Measurements from ENCODE around the gene DCX.
A peak's percentile ranks its signal among the peaks of the same experiment; 100 is the strongest.

The DCX gene

GRCh38 chrX:111302284-111302683 lies 109.7 kb downstream of the DCX start:
- no peak for DNase-seq

DNA sequence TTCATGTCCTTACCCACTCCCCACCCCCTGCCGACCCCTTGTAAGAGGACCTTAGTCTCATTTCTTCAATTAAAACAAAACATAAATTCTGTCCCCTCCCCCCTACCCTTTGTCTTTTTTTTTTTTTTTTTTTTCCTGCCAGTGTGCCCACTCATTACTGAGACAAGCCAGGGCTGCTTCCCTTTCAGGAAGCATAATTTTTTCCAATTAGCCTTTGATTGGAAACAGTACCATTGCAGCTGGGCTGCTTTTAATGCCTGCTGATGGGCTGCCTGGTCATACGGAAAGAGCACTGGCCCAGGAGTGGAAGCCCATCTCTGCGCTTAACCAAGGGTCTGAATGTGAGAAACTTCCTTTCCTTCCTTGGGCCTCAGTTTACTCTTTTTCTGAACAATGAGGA lies 123.2 kb downstream of the DCX start:
- no peak for DNase-seq

- no peak for DNase-seq
These were observed 127.2 kb downstream of the DCX start for GRCh38 chrX:111284631-111285293.

DNA sequence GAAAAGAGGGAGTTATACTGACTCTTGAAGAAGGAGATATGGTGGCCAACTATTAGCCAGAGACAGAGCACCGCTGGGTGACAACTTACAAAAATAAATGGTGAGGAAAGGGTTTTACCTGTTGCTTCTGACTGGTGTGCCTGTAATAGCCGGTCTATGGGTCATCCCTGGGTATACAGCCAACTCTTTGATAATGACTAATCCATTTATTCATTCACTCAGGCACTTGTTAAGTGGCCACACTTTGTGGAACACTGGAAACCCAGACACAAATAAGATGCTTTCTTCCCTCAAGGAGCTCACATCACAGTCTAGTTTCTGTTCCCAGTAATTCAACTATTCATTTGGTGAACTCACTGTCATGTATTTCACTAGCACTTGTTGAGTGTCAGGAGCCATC lies 128.5 kb downstream of the DCX start:
- no peak for DNase-seq

GRCh38 chrX:111282991-111283390 lies 129.0 kb downstream of the DCX start:
- DNase-seq, result no peak

- no peak for DNase-seq
These were observed 129.9 kb downstream of the DCX start for GRCh38 chrX:111282139-111282538.

- DNase-seq, result no peak
These were observed 141.7 kb downstream of the DCX start, which contains the start of gene CAPN6 for GRCh38 chrX:111270339-111270738. Gene CAPN6 (minus strand): TSS chrX:111270483. CDS start chrX:111263936, 6,547 bp downstream.

DNA sequence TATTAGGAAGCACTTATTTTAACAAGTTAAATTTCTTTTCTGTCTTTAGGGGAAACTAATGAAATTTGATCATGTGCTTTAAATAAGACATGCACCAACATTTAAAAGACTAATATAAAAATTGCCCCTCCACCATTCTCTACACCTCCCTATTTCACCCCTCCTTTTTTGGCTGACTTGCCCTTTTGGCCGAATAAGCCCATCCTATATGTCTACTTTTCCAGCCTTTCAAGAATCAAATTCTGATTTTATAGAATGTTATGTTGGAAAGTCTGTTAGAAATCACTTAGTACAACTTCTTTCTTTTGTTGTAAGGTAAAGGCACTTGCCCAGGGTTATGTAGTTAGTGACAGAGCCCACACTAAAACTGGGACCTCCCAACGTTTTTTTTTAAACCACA lies 143.5 kb downstream of the DCX start:
- no peak for DNase-seq

- DNase-seq, result no peak
These were observed 146.5 kb downstream of the DCX start for GRCh38 chrX:111265486-111265885.

- DNase-seq, result no peak
These were observed 147.6 kb downstream of the DCX start for GRCh38 chrX:111264385-111264784.

DNA sequence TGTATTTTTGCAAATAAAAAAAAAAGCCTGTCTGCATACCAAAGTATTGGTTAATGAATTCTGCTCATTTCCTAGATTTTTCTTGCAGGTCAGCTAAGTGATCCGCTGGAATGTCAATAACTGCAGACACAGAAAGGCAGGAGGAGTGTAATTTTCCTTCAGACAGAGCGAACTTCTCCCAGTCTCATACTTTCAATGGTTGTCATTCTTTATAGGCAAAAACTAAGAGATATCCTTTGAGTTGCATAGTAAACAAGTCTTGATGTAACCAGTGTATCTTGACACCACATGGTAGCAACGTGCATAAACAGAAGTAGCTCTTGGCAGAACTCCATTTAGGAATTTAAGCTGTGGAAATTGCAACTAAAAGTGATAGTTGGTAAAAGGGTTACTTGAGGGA lies 149.9 kb downstream of the DCX start:
- no peak for DNase-seq

DNA sequence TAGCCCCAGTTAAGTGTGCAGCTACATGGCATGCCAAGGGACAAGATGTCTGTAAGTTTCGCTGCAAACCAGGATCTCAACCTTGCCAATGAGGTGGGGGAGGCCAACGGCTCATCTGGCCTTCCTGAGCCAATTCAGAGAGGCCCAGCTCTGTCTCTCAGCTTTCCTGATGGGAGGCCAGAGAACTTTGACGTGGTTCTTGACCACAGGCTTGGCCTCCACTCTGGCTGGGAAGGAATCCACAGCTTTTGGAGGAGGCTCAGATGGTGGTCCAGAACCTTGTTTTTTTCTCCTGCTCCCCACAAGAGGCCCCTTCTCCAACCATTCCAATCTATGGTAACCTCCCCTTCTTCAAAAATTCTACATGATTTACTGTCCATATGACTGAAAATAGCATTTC lies 151.5 kb downstream of the DCX start:
- DNase-seq, result no peak

DNA sequence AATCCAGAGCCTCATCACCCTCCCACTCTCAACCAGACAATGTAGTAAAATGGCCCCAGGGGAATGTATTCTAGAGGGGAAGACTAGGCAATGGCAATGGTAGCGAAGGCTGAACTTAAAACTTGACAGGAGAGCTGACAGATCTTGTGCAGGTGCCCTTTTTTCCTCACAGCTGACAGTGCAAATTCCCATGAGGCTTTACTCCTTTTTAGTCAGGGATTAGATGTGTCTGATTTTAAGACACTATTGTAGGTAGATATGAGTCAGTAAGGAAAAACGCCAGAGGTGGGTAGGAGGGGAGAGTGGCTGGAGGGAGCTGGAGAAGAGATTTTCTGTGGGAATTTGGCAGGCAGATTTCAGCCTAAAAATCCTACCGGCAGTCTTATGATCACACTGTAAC lies 152.4 kb downstream of the DCX start:
- no peak for DNase-seq

DNA sequence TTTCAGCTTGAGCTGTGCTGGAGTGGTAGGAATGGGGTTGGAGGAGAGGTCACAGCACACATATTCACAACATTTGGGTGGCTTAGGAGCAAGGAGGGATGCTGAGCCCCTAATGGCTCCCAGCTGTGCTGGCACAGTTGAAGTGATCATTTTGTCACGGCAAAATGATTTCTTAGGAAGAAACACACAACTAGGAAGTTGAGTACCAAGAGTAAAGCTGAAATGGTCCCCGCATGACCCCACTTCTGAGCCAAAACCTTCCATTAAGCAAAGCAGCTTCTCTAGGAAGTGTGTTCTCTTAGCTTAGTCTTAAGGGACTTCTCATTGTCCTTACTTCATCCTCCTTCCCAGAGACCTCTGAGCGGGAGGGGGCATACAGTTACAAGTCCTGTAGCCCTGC lies 154.3 kb downstream of the DCX start:
- no peak for DNase-seq

DNA sequence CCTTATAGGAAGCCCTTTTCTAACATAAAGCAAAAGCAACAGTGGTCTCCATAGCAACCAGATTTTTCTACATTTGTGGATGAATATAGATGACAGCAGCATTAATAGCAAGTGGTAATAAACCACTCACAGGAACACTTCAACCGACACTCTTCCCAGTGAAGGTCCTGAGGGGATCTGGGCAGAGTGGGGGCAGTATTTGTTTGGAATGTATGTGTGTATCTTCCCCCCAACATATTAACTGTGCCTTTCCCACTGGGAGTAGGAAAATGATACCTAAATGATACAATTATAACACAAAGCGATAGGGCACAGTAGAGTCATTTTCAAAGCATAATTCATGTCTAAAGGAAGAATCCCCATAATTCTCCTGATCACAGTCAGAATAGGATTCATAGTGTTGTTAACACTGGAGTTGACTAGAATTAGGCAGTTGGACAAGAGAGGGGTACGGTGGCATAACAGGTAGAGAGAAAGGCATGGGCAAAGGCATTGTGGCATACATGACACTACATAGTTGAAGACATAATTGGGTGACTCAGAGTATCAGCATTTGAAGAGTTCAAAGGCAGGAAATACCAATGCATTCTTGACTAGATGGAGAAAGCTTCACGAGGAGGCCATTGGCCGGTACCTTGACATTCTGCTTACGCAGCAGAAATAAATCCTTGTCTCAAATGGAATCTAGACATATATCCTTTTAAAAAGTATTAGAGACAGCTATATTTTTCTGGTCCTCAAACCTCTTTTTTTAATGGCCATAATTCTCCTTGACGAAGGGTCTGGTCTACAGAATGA lies 156.9 kb downstream of the DCX start:
- no peak for DNase-seq

GRCh38 chrX:111244235-111244750 lies 167.7 kb downstream of the DCX start:
- peak in 1 of 2 experiments; percentile 34 for DNase-seq
